Esophagus muscularis mucosa (tissue), 4 donors: Measurements from ENCODE around the gene OBP2A. TPM values are rescaled to one million over a fixed set of nuclear protein-coding genes. Genes with fewer than 3 reads are reported as not detected.

Experiments used
- DNase-seq: peaks from one replicate; pipeline ENCODE4 v3.0.0-alpha.2; 2017; ENCODE audit errors: extremely low spot score
- H3K27ac ChIP-seq, 4 donors: fragments of 200-600 bp; sonication (generic); replicated peaks in 1 of 4; 1 replicate in 3 of 4; 2 replicates in 1 of 4; pipeline ENCODE4 v1.5.1; 2016 to 2019; ENCODE audit warnings: mild to moderate bottlenecking in 1 of 4
- H3K27me3 ChIP-seq, 4 donors: fragments of 200-600 bp; sonication (generic); one replicate each; pipeline versions ENCODE4 v1.5.1 to v1.6.0; 2016 to 2019
- H3K36me3 ChIP-seq, 4 donors: fragments of 200-600 bp; sonication (generic); one replicate each; pipeline ENCODE4 v1.5.1; 2016 to 2019
- H3K4me1 ChIP-seq, 4 donors: fragments of 200-600 bp; sonication (generic); one replicate each; pipeline ENCODE4 v1.5.1; 2016 to 2019
- H3K4me3 ChIP-seq, 4 donors: fragments of 200-600 bp; sonication (generic); 1 replicate in 2 of 4; 2 replicates in 2 of 4; pipeline ENCODE4 v1.5.1; 2016 to 2019; ENCODE audit warnings: mild to moderate bottlenecking in 4 of 4, moderate library complexity in 1 of 4
- H3K9me3 ChIP-seq, 4 donors: fragments of 200-600 bp; sonication (generic); 1 replicate in 3 of 4; 2 replicates in 1 of 4; pipeline ENCODE4 v1.5.1; 2016 to 2019
- CTCF ChIP-seq, 3 experiments: fragments of 200-600 bp in 2 of 3; fragments of 450-650 bp in 1 of 3; sonication (generic) in 2 of 3; IDR thresholded peaks; one replicate each; pipeline ENCODE4 v1.5.1; 2017 to 2019; ENCODE audit warnings: antibody characterized with exemption in 3 of 3, mild to moderate bottlenecking in 2 of 3, moderate library complexity in 1 of 3
- EP300 ChIP-seq: sonication (generic); formaldehyde crosslinking; IDR thresholded peaks from one replicate; pipeline ENCODE4 v1.6.1; 2017; ENCODE audit warnings: antibody characterized with exemption
- POLR2A ChIP-seq: fragments of 450-650 bp; IDR thresholded peaks from one replicate; pipeline ENCODE4 v1.6.1; 2017; ENCODE audit warnings: antibody characterized with exemption, moderate library complexity, mild to moderate bottlenecking, low read depth
- POLR2AphosphoS5 ChIP-seq, 2 donors: sonication (generic); formaldehyde crosslinking; IDR thresholded peaks; one replicate each; pipeline ENCODE4 v1.6.1; 2017; ENCODE audit warnings: antibody characterized with exemption in 2 of 2
- WGBS: methylation state at CpG from one replicate; pipeline ENCODE4 v1.1.5; 2018; 5-methylcytosine and 5-hydroxymethylcytosine counted together
- intact Hi-C: fragments of 100-400 bp; cut with DNase I; formaldehyde crosslinking; loops from one replicate; pipeline ENCODE4 v1.15.1; 2023
- total RNA-seq, 4 donors: library from RNA; depleted of rRNA; stranded (reverse); fragments of >200 nt; gene quantifications; one replicate each; pipeline versions ENCODE4 v1.1.0 to v1.2.1, GENCODE V29; 2016

The OBP2A gene
- total RNA-seq, 4 donors from 2014 or later: not detected

GRCh38 chr9:135521608-135522095 lies 24.3 kb upstream of the OBP2A start:
- TF ChIP-seq CTCF (IDR thresholded peaks at IDR 0.05): no peak
- TF ChIP-seq POLR2AphosphoS5 (IDR thresholded peaks at IDR 0.05): no peak
- Histone ChIP-seq H3K4me3 (no peak overlapping the region), H3K4me1 (no peaks in the 10 kb centered on the region), H3K9me3 (no peaks in the 10 kb centered on the region), H3K27ac (no peak overlapping the region), H3K36me3 (no peaks in the 10 kb centered on the region), H3K27me3 (peaks cover 0 to 61% (median 0%) of the 10 kb centered on the region in 4 donors)
- 81% methylated on average over 9 of the region's 11 CpGs for WGBS
- no peak for DNase-seq
- intact Hi-C loops: no loop called here

- Histone ChIP-seq H3K4me3 (no peak overlapping the region), H3K4me1 (no peaks in the 10 kb centered on the region), H3K27me3 (peaks cover 0 to 66% (median 0%) of the 10 kb centered on the region in 4 donors), H3K36me3 (no peaks in the 10 kb centered on the region), H3K9me3 (no peaks in the 10 kb centered on the region), H3K27ac (no peak overlapping the region)
- no peak for DNase-seq
- 76% methylated on average over 16 of the region's 16 CpGs for whole genome bisulfite sequencing
- intact Hi-C loops: no loop called here
- TF ChIP-seq POLR2AphosphoS5 (IDR thresholded peaks at IDR 0.05) (no peak), POLR2A (no peak), EP300 (no peak), CTCF (IDR thresholded peaks at IDR 0.05) (no peak)
Observed at GRCh38 chr9:135522137-135522877, 23.6 kb upstream of the OBP2A start.

- TF ChIP-seq CTCF (IDR thresholded peaks at IDR 0.05) (no peak), POLR2A (no peak), POLR2AphosphoS5 (IDR thresholded peaks at IDR 0.05) (no peak), EP300 (no peak)
- intact Hi-C loops: no loop called here
- H3K36me3 ChIP-seq: no peaks in the 10 kb centered on the region
- H3K4me1 ChIP-seq: no peaks in the 10 kb centered on the region
- no peak overlapping the region for H3K4me3 ChIP-seq
- H3K27me3 ChIP-seq: peaks cover 0 to 68% (median 0%) of the 10 kb centered on the region in 4 donors
- WGBS: 50% methylated on average over 14 of the region's 17 CpGs
- no peaks in the 10 kb centered on the region for H3K9me3 ChIP-seq
- H3K27ac ChIP-seq: no peak overlapping the region
- no peak for DNase-seq
Observed at GRCh38 chr9:135522931-135523330, 23.0 kb upstream of the OBP2A start.

GRCh38 chr9:135523521-135524129 lies 22.3 kb upstream of the OBP2A start:
- Histone ChIP-seq H3K36me3 (no peaks in the 10 kb centered on the region), H3K27me3 (peaks cover 0 to 68% (median 0%) of the 10 kb centered on the region in 4 donors), H3K4me1 (no peaks in the 10 kb centered on the region), H3K27ac (no peak overlapping the region), H3K9me3 (no peaks in the 10 kb centered on the region), H3K4me3 (no peak overlapping the region)
- no peak for TF ChIP-seq EP300
- no peak for TF ChIP-seq CTCF (IDR thresholded peaks at IDR 0.05)
- no peak for TF ChIP-seq POLR2A
- TF ChIP-seq POLR2AphosphoS5 (IDR thresholded peaks at IDR 0.05): no peak
- no peak for DNase-seq
- 72% methylated on average over 19 of the region's 21 CpGs for WGBS
- intact Hi-C loops: no loop called here
